ENCODE data around the gene TMEM130. TPM values are rescaled to one million over a fixed set of nuclear protein-coding genes. Genes with fewer than 3 reads are reported as not detected.

Gene TMEM130
- total RNA-seq, 1 donor from 2014 or later = 0.61 TPM

DNA sequence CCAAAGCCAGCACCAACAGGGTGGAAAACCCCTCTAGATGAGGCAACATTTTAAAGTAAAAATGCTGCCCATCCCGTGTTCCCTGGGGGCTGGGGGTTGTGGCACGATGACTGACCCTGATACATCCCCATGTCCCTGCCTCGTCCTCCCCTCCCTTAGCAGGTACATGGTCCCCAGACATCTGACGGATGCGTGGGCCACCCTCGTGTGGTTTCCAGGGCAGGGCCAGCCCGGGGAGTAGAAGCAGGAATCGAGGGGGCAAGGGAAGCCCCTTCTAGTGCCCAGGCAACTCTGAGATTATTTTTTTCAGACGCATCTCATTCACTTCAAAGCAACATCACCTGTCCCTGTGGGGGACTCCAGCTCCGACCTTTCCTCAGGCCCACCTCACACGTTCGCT is 3.5 kb downstream of the TMEM130 start:
- TF ChIP-seq, protein P1, sequence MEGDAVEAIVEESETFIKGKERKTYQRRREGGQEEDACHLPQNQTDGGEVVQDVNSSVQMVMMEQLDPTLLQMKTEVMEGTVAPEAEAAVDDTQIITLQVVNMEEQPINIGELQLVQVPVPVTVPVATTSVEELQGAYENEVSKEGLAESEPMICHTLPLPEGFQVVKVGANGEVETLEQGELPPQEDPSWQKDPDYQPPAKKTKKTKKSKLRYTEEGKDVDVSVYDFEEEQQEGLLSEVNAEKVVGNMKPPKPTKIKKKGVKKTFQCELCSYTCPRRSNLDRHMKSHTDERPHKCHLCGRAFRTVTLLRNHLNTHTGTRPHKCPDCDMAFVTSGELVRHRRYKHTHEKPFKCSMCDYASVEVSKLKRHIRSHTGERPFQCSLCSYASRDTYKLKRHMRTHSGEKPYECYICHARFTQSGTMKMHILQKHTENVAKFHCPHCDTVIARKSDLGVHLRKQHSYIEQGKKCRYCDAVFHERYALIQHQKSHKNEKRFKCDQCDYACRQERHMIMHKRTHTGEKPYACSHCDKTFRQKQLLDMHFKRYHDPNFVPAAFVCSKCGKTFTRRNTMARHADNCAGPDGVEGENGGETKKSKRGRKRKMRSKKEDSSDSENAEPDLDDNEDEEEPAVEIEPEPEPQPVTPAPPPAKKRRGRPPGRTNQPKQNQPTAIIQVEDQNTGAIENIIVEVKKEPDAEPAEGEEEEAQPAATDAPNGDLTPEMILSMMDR (conservative IDR thresholded peaks at IDR 0.05) = no peak
- H3K9me3 Mint-ChIP-seq = no peaks in the 10 kb centered on the region
- H3K36me3 Mint-ChIP-seq (ENCODE audit: low read depth) = no peaks in the 10 kb centered on the region
- DNase-seq (ENCODE audit: low read depth, low spot score) = no peak
- no peak overlapping the region for H3K4me3 Mint-ChIP-seq
- no peaks in the 10 kb centered on the region for H3K4me1 Mint-ChIP-seq
- no peak overlapping the region for H3K27ac Mint-ChIP-seq (ENCODE audit: unreplicated experiment)
- H3K27me3 Mint-ChIP-seq (ENCODE audit: low read depth) = peaks cover 57% of the 10 kb centered on the region

GRCh38 chr7:98864731-98865453 is 4.9 kb downstream of the TMEM130 start:
- Mint-ChIP-seq H3K27me3 (ENCODE audit: low read depth) (peaks cover 46% of the 10 kb centered on the region), H3K4me1 (no peaks in the 10 kb centered on the region), H3K27ac (ENCODE audit: unreplicated experiment) (no peak overlapping the region), H3K9me3 (no peaks in the 10 kb centered on the region), H3K4me3 (no peak overlapping the region), H3K36me3 (ENCODE audit: low read depth) (no peaks in the 10 kb centered on the region)
- TF ChIP-seq, protein P1 (conservative IDR thresholded peaks at IDR 0.05) = no peak
- no peak for DNase-seq (ENCODE audit: low read depth, low spot score)

GRCh38 chr7:98863601-98864000 is 6.2 kb downstream of the TMEM130 start:
- TF ChIP-seq, protein P1 (conservative IDR thresholded peaks at IDR 0.05) = no peak
- DNase-seq (ENCODE audit: low read depth, low spot score) = no peak
- no peaks in the 10 kb centered on the region for H3K4me1 Mint-ChIP-seq
- H3K9me3 Mint-ChIP-seq = no peaks in the 10 kb centered on the region
- no peak overlapping the region for H3K4me3 Mint-ChIP-seq
- H3K27me3 Mint-ChIP-seq (ENCODE audit: low read depth) = peaks cover 40% of the 10 kb centered on the region
- no peaks in the 10 kb centered on the region for H3K36me3 Mint-ChIP-seq (ENCODE audit: low read depth)
- H3K27ac Mint-ChIP-seq (ENCODE audit: unreplicated experiment) = no peak overlapping the region

GRCh38 chr7:98862716-98863420 is 6.9 kb downstream of the TMEM130 start:
- H3K36me3 Mint-ChIP-seq (ENCODE audit: low read depth) = no peaks in the 10 kb centered on the region
- TF ChIP-seq, protein P1 (conservative IDR thresholded peaks at IDR 0.05) = no peak
- H3K27me3 Mint-ChIP-seq (ENCODE audit: low read depth) = peaks cover 38% of the 10 kb centered on the region
- H3K9me3 Mint-ChIP-seq = no peaks in the 10 kb centered on the region
- H3K4me3 Mint-ChIP-seq = no peak overlapping the region
- no peak overlapping the region for H3K27ac Mint-ChIP-seq (ENCODE audit: unreplicated experiment)
- DNase-seq (ENCODE audit: low read depth, low spot score) = no peak
- no peaks in the 10 kb centered on the region for H3K4me1 Mint-ChIP-seq

DNA sequence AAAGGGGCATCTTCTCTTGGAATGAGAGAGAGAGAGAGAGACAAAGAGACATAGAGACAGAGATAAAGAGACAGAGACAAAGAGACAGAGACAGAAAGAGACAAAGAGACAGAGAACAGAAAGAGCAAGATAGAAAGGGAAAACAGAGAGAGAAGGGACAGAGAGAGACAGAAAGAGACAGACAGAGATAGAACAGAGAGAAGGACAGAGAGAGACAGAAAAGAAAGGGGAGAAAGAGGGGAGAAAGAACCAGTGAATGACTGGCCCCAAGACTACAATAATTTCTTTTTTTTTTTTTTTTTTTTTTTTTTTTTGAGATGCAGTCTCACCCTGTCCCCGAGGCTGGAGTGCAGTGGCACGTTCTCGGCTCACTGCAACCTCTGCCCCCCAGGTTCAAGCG is 7.6 kb downstream of the TMEM130 start:
- DNase-seq (ENCODE audit: low read depth, low spot score) = no peak
- Mint-ChIP-seq H3K36me3 (ENCODE audit: low read depth) (no peaks in the 10 kb centered on the region), H3K27ac (ENCODE audit: unreplicated experiment) (no peak overlapping the region), H3K9me3 (no peaks in the 10 kb centered on the region), H3K4me1 (no peaks in the 10 kb centered on the region), H3K27me3 (ENCODE audit: low read depth) (peaks cover 34% of the 10 kb centered on the region), H3K4me3 (no peak overlapping the region)
- TF ChIP-seq, protein P1 (conservative IDR thresholded peaks at IDR 0.05) = no peak

All from neural crest cell (in vitro differentiated cells).